Ovary (tissue), 3 donors: ENCODE data around the gene SPECC1.

Source experiments
- CTCF ChIP-seq, 3 donors: fragments of 450-650 bp in 2 of 3; fragments of 200-600 bp in 1 of 3; IDR thresholded peaks; one replicate each; pipeline versions ENCODE4 v1.5.1 to v1.8.0; 2016 to 2022; ENCODE audit warnings: antibody characterized with exemption in 3 of 3, mild to moderate bottlenecking in 1 of 3
- POLR2A ChIP-seq: fragments of 450-650 bp; IDR thresholded peaks from one replicate; pipeline ENCODE4 v1.6.1; 2017; ENCODE audit warnings: antibody characterized with exemption, mild to moderate bottlenecking, moderate library complexity
- donor health status: DM: no; HTN: no; CAD: no.

GRCh38 chr17:20273741-20274500 is 264.8 kb downstream of the SPECC1 start:
- TF ChIP-seq CTCF (IDR thresholded peaks at IDR 0.05) (no peak), POLR2A (no peak)
